NCI-H345 treated with DMSO at 0.1 percent for 48 hours (cell line): Measurements from ENCODE around the gene SPCS2.

Experiments
- DNase-seq: peaks from one replicate; lab custom pipeline; 2025; ENCODE audit not compliant: unreplicated experiment; lab: John Stamatoyannopoulos, UW

Gene SPCS2

DNA sequence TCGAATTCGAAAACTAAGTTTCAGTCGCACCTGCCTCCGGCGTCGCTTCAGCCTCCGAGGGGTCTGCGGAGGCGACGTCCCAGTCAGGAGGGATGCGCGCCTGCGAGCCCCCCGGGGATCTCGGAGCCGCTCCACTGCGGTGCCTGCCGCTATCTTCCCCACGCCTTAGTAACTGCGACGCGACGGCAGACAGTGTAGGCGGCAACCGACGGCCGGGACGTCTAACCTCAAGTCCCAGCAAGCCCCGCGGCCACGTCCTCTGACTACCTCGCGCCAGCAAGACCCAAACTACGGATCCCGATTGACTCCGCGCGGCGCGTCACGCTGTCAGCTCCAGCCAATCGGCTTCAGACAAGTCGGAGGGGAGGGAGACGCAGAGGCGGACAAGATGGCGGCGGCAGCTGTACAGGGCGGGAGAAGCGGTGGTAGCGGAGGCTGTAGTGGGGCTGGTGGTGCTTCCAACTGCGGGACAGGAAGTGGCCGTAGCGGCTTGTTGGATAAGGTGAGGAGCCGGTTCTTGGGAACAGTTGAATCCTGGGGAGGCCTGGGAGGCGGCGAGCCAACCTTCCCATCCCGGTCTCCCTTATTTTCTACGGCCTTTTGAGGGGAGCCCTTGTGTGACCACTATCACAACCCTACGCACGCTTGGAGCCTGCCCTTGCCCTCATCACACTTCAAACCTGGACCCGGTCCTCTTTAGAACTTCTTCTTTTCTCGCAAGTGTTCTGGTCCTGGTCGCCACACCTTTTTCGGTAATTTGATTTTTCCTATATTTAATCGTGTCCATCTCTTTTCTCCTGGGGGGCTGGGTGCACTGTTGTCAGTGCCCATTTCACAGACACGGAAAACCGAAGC lies at the start of gene SPCS2, which contains the start of gene XRRA1:
SPCS2 (plus strand) TSS at position 369 of the 855 bp plus-strand sequence; CDS start at position 389, 20 bp downstream.
XRRA1 (minus strand) TSS at position 194 of the 855 bp plus-strand sequence. CDS start 8,213 bp downstream, outside the sequence.
- DNase-seq: peak; percentile 96

DNA sequence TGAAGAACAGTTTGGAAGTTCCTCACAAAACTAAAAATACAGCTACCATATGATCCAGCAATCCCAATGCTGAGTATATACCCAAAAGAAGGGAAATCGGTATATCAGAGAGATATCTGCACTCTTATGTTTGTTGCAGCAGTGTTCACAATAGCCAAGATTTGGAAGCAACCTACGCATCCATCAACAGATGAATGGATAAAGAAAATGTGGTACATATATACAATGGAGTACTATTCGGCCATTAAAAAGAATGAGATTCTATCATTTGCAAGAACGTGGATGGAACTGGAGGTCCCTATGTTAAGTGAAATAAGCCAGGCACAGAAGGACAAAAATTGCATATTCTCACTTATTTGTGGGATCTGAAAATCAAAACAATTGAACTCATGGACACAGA lies 46.7 kb upstream of the SPCS2 start:
- no peak for DNase-seq

DNA sequence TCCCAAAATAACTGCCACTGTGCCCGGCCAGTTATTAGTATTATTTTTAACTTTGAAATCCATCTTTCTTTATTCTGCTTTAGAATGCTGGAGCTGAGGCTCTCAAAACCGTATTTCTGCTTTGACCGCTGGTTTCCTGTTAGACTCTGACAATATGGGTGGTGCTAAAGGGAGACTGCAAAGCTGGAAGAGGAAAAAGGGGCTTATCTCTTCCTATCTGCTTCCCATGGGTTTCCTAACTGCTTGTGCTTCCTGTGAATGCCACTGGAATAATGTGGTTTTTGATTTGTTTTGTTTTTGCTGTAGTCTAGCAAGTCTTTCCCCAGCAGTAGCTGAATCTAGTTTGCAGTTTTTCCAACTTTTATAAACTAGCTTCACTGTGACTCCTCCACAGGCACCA lies 43.7 kb upstream of the SPCS2 start:
- no peak for DNase-seq

DNA sequence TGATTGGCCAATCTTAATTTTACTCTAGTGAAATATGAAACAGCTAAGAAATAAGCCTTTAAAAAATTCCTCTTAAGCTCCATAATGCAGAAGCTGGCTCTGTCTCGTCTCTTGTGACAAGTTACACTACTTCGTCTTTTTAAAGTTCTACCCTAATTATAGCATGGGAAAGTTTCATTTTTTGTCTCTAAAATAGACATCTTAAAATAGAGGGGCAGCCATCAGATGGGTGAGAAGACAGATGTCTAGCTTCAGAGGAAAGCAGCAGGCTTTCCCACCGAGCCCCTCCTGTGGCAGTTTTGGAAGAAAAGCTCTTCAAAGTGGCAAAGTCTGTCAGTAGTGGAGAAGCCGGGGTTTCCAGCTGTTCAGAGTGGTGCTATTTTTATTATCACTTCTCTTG lies 39.7 kb upstream of the SPCS2 start:
- no peak for DNase-seq

DNA sequence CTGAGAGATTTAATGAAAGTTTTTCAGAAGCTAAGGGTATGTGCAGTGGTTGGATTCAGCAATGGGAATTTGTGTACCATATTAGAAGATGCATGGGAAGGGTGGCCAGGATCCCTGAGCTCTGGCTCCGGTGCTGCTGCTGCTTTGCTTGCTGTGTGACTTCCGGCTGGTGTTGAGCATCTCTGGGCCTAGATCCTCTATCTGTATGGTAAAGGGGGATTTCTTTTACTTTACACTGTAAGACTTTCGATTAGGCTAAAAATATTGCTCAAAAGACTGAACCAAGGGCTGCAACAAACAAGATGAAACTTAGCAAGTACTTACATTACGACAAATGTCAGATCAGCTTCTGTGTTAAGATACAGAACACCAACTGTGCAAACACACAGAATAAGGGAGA lies 39.3 kb upstream of the SPCS2 start:
- no peak for DNase-seq

DNA sequence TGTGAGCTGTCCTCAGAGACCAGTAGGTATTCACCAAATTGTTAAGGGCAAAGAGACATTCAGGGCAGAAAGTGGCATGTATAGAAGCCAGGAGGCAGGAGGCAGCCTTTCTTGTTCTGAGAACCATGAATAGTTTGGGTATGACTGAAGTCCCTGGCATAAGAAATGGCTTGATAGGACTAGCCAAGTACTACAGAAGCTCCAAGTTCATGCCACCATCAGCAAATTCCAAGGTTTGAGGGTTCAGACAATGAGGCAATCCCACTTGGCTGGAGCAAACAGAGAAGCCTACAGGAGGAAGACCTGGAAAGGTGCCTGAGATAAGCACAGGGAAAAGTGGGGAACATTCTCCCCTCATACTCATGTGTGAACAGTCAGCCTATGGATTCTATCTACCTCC lies 25.9 kb upstream of the SPCS2 start:
- DNase-seq: no peak

DNA sequence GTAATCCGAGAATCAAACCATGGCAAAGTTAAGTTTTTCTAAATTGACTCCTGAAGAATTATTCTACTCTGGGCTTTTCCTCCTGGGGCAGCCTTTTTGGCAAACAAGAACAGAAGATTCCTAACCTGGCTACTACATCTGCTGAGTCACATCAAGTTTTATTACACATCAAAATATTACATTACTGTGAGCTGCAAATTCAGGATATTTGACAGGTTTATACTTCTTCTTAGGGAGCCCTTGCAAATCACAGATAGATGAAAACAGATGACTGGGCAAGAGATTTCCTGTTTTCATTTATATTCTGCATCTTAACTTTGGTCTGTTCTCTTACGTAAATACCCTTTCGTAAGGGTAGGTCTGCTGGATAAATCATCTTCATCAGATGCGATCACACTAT lies 23.8 kb upstream of the SPCS2 start:
- DNase-seq: no peak

DNA sequence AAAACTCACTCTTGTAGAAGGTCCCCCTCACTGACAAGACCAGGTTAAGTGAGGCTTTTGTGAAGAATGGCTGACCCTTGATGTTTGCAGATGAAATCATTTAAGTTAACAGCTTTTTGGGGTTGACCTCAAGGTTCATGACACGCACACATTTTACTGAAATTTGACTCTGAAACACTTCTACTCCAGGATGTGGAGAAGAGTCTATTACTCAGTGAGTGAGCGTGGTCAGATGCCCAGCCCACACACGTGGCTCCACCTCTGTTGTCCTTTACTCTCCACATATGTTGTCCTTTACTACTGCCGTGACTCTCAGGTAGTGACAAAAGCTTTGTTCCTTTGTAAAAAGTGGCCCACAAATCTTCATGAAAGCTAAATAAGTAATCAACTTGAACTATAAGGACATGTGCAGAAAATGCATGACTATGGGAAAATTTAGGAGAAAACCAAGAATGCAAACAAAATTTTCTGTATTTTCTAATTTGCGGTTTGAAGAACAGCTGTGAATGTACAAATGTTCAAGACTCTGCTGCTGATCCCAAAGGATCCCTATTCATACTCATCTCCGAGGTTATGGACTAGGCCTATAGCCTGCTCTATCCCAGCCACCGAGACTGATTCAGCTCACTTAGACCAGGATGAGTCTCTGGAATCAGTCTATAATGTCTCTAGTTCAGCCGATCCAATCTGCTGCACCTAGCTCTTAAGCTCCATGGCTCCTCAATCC lies 22.6 kb upstream of the SPCS2 start:
- no peak for DNase-seq

DNA sequence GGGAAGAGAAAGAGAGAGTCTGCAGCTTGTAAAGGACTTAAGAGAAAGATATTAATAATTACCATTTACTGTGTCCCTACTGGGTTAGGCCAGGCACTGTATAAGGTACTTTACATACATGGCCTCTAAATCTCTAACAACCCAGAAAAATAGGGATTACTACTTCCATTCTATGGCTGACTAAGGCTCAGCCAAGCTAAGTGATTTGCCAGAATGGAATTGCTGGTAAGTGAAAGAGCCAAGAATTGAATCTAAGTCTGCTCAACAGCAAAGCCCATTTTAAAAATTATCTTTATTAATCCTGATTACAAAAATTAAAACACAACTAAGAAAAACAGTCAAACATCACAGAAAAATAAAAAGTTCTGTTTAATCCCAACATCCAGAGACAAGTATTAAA lies 21.6 kb upstream of the SPCS2 start:
- DNase-seq: no peak

DNA sequence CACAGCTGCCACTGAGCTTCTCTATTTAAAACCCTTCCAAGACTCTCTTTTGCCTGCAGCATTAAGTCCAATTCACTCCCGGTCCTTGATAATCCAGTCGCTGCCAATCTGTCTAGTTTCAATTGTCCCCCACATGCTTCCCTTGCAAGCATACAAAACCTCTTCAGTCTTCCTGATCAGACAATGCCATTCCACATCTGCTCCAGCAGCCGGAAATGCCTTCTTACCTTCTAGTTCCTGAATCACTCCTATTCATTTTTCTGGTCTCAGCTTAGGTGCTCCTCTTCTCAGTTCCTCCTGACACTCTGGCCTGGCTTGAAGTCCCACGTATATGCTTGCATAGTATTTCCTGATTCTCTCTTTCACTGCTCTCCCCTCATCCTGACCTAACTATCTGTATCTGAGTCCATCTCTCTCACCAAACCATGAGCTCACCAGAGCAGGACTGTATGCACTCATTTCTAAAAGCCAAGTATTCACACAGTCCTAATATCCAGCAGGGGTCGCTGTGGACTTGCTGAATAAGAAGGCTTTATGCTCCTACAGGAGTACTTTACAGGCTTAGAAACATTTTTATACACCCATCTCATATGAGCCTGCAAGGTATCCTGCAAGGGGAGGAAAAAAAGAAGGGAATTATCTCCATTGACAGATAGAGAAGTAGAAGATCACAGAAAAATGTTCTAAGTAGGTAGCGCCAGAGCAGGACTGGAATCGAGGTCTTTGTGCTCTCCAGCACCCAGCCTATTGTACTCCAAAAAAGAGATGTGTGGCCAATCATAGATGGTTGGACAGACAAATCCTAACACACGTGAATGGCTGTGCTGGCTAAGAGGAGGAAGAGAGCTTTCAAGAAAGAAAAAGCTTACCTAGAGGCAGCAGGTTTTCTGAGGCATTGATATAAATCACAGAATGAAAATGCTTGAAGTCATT lies 19.4 kb upstream of the SPCS2 start:
- peak; percentile 81 for DNase-seq

DNA sequence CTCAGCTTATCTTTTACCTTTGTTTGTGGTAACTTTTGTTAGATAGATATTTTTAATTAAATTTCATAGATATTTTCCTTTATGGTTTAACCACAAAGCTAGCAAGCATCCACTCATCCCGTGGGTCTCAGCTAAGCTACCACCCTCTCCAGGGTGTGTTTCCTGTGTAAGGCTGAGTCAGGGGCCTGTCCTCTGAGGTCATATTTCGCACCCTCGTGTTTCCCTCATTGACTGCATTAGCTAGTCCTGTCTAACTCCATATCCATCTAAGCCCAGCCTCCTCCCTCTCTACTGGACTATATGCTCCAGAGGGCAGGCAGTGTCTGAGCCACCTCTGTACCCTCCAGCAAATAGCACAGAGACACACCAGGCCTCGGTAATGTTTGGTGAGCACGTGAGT lies 16.9 kb upstream of the SPCS2 start:
- no peak for DNase-seq

DNA sequence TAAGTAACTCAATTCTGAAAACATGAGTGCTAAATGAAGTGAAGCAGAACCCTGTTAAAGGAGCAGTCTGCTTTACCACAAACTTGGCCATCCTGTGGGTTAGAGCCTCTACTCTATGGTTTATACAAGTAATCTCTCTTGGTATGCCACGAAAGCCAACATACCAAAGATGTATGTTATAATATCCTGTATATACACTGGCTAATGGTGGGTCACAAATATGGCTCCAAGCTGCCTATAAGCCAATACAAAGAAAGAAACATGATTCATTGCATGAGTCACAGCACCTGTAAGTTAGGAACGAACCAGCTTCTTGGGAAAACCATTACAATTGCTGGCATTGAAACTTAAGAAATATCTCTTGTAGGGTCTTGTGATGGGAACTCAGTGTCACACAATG lies 16.3 kb upstream of the SPCS2 start:
- DNase-seq: no peak

DNA sequence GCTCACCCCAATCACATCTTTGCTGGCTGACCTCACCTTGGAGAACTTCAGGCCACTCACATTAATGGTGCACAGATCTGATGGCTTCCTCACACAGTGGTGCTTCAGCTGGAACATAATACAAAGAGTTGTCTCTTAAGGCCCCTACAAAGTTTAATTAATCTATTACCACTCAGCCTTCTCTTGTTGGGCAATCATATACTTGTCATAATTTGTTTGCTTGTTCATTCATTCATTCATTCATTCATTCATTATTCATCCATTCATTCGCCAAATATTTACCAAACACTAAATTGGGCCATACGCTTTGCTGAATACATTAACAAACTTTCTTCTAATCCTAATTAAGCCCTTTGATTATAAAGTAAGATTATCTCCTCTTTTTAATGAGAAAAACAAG lies 15.3 kb upstream of the SPCS2 start:
- no peak for DNase-seq

DNA sequence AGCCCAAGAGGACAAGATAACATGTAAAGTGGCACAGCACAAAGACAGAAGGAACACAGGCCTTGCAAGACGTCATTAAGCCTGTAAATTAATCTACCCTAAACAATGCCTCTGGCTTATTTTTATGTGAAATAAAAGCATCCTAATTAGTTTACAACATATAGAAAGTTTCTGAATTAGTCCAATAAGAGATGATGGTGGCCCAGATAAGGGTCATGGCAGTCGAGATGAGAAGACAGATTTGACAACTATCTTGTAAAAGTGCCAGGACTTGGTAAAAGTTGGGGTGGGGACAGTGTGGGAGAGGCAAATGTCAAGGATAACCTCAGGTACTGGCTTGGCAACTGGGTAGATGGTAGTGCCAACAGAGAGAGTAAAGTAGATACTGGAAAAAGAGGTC lies 13.8 kb upstream of the SPCS2 start:
- no peak for DNase-seq

DNA sequence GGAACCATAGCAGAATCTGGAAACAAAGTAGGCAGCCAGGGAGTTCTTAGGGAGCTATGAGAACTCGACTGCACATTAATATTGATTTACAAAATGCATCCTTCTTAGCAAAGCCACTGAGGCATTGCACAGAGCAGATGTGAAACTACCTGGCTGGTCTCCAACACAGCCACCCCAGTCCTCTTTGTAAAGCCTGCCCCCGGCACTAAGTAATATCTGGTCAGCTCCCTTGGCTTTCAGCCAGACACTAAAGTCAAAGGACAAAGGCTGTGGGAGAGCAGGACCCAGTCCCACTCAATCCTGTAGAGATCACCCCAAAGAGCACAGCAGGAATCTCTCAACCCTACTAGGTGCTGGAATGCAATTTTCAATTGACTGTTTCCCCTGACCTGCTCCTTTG lies 13.0 kb upstream of the SPCS2 start:
- no peak for DNase-seq

DNA sequence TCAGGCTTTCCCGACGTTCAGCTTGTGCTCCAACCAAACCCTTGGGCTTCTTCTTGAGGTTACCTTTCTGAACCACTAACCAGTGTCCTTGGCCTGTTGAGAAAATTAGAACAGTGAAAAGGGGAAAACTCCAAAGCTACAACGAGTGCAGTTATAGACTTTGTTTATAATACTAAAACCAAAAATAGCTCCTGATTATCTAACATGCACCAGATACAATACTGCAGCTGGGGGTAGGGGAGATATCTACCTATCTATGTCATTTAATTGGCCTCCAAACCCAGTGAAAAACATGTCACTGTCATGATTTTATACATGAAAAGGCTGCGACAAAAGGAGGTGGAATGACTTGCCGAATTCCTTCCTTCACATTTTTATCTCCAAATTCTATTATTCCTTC lies 12.1 kb upstream of the SPCS2 start:
- no peak for DNase-seq

DNA sequence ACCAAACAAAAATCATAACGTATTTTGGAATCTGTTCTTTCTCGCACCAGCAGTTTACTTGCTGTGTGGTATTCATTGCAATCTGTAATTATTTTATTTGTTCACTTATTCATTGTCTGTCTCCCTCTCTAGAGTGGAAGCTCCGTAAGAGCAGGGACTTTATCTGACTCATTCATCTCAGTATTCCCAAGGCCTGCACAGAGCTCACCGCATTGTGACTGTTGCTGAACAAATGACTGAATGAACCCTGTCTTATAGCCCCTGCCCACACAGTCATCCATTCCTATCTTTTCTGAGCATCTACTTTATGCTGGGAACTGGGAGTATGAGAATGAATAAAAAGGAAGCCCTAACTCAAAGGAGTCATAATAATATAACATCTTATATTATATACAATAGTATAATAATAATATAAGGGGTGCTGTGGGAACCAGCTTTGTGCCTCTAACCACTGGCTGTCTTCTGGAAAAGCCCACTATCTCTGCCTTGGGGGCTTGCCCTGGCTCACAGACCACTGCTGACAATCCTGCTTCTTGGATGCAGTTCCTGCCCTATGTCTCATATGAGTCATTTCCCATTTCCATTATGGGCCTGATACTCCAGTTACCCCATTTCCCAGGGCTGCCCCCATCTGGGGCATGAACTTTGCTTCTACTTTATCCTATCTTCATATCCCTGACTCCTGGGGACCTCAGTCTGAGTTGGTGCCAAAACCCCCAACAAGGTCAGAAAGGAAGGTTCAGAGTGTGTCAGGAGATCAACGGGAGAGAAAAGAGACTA lies 11.2 kb upstream of the SPCS2 start:
- DNase-seq: no peak

DNA sequence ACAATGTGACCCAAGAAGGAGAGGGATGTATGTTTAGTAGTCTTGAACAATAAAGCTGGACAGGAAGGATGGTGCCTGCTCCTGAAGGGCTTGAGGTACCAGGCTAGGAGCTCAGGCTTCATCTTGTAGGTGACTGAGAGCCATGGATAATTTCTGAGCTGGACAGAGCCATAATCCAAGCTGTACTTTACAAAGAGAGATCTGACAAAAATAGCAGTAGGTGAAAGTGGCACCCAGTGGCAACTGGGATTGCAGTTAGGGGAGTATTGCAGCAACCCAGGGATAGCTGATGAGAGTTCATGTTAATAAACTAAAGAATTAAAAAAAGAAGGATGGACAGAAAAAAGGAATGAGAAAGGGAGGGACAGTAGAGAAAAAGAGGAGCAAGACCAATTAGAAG lies 7.6 kb upstream of the SPCS2 start:
- no peak for DNase-seq

DNA sequence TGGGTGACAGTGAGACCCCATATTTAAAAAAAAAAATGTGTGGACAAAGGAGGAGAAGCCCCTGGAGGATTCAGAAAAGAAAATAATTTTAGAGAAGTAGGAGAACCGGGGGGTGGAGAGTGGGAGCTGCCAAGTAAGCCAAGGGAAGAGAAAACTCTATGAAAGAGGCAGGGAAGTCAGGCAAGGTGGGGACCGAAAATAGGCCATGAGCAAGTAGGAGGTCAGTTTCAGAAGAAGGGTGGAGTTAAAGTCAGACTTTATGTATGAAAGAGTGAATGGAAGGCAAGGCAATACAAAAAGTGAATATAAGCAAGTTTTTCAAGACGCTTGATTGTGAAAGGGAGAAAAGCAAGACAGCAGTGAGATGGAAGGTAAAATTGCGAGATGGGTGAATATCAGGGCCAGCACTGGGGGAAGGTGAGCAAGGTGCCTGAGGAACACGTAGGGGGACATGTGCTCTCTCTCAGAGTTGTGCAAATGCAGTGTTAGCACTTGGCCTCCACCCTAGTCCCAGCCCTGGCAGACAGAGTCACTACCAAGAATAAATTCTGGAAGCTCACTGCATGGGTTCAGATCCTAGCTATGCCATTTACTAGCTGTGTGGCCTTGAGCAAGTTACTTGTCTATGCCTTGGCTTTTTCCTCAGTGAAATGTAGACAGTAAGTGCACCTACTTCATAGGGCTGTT lies 6.8 kb upstream of the SPCS2 start:
- no peak for DNase-seq

DNA sequence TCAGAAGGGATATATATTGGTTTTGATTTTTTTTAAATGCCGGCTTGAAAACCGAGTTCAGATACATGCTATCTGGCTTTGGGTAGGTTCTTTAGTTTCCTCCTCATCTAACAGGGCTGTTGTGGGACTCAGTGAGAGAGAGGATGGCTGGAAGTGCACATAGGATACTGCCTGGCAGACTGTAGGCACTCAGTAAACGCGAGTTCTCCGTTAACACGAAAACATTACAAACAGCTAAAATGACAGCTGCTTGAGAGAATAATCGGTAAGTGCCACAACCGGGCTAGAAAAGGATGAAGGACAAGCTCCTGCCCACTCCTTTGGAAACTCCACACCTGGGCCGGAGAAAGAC lies 544 bp upstream of the SPCS2 start:
- DNase-seq: peak; percentile 60
